ENCODE data around the gene BRD9.

- TF ChIP-seq CTCF (IDR thresholded peaks at IDR 0.05 in 2 of 3, conservative IDR thresholded peaks at IDR 0.05 in 1 of 3; ENCODE audit: insufficient read depth in 2 of 3, low read depth in 1 of 3, low read length in 3 of 3) (no peak), GABPB1 (CRISPR knock-in tag; IDR thresholded peaks at IDR 0.05) (no peak), BHLHE40 (IDR thresholded peaks at IDR 0.05; ENCODE audit: low read length) (no peak), POLR2A (conservative IDR thresholded peaks at IDR 0.05) (no peak)
Observed at GRCh38 chr5:848671-849111, 43.9 kb downstream of the BRD9 start.

Data from K562 (cell line).